ENCODE results near the gene TCEA3.

DNA sequence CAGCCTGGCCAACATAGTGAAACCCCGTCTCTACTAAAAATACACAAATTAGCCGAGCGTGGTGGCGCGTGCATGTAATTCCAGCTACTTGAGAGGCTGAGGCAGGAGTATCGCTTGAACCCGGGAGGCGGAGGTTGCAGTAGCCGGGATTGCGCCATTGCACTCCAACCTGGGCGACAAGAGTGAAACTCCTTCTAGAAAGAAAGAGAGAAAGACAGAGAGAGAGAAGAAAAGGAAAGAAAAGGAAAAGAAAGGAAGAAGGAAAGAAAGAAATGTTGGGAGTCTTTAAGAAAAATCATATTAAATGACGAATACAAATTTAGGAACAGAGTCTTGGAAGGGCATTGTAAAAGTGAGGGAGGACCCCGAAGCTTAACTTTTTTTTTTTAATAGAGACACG is 78.6 kb downstream of the TCEA3 start:
- TF ChIP-seq, protein P1, sequence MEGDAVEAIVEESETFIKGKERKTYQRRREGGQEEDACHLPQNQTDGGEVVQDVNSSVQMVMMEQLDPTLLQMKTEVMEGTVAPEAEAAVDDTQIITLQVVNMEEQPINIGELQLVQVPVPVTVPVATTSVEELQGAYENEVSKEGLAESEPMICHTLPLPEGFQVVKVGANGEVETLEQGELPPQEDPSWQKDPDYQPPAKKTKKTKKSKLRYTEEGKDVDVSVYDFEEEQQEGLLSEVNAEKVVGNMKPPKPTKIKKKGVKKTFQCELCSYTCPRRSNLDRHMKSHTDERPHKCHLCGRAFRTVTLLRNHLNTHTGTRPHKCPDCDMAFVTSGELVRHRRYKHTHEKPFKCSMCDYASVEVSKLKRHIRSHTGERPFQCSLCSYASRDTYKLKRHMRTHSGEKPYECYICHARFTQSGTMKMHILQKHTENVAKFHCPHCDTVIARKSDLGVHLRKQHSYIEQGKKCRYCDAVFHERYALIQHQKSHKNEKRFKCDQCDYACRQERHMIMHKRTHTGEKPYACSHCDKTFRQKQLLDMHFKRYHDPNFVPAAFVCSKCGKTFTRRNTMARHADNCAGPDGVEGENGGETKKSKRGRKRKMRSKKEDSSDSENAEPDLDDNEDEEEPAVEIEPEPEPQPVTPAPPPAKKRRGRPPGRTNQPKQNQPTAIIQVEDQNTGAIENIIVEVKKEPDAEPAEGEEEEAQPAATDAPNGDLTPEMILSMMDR (IDR thresholded peaks at IDR 0.05; ENCODE audit: insufficient read depth, low read depth, low read length), result no peak
- no peak for TF ChIP-seq EZH2 (IDR thresholded peaks at IDR 0.05; ENCODE audit: insufficient read depth, low read length)

All from astrocyte (in vitro differentiated cells and primary cell).